Activated CD8-positive, alpha-beta T cell treated with anti-CD3 and anti-CD28 coated beads, Interleukin-2, amount 10 ng/mL, durations not matched to agents 7 days and 5 days (primary cell): Measurements from ENCODE around the gene MSANTD7. TPM values are rescaled to one million over a fixed set of nuclear protein-coding genes. Genes with fewer than 3 reads are reported as not detected.

Experiments
- ATAC-seq: fragments of 150-1000 bp; cut with Tn5 transposase; one replicate; pipeline ENCODE4 v1.10.0; 2021; ENCODE audit warnings: moderate library complexity
- CTCF ChIA-PET: fragments of 350-600 bp; sonication (Branson Sonifier 250); formaldehyde crosslinking; loops from one replicate; lab custom pipeline; 2021; ENCODE audit warnings: antibody characterized with exemption; lab: Charles Lee
- POLR2A ChIA-PET: fragments of 350-600 bp; sonication (Branson Sonifier 250); formaldehyde crosslinking; loops from one replicate; lab custom pipeline; 2021; ENCODE audit warnings: antibody characterized with exemption; lab: Charles Lee
- DNase-seq: peaks from one replicate; pipeline ENCODE4 v3.0.0-alpha.2; 2020
- H3K27ac Mint-ChIP-seq: one replicate; pipeline ENCODE4 v1.8.0; 2021; ENCODE audit warnings: mild to moderate bottlenecking, mixed read lengths
- H3K27me3 Mint-ChIP-seq: one replicate; pipeline ENCODE4 v1.8.0; 2021; ENCODE audit warnings: low read depth, mixed read lengths
- H3K36me3 Mint-ChIP-seq: one replicate; pipeline ENCODE4 v1.8.0; 2021; ENCODE audit warnings: low read depth, mixed read lengths
- H3K4me1 Mint-ChIP-seq: one replicate; pipeline ENCODE4 v1.8.0; 2021; ENCODE audit warnings: low read depth, mixed read lengths
- H3K4me3 Mint-ChIP-seq: one replicate; pipeline ENCODE4 v1.8.0; 2021; ENCODE audit warnings: mild to moderate bottlenecking, mixed read lengths
- H3K9me3 Mint-ChIP-seq: one replicate; pipeline ENCODE4 v1.8.0; 2022; ENCODE audit warnings: mixed read lengths; ENCODE audit not compliant: insufficient read depth
- total RNA-seq, 2 experiments: library from RNA; stranded (reverse); gene quantifications; one replicate each; pipeline ENCODE4 v1.2.3, GENCODE V29; 2021

MSANTD7 gene
- total RNA-seq, 2 experiments from 2014 or later = 21.8 to 22.5 TPM

DNA sequence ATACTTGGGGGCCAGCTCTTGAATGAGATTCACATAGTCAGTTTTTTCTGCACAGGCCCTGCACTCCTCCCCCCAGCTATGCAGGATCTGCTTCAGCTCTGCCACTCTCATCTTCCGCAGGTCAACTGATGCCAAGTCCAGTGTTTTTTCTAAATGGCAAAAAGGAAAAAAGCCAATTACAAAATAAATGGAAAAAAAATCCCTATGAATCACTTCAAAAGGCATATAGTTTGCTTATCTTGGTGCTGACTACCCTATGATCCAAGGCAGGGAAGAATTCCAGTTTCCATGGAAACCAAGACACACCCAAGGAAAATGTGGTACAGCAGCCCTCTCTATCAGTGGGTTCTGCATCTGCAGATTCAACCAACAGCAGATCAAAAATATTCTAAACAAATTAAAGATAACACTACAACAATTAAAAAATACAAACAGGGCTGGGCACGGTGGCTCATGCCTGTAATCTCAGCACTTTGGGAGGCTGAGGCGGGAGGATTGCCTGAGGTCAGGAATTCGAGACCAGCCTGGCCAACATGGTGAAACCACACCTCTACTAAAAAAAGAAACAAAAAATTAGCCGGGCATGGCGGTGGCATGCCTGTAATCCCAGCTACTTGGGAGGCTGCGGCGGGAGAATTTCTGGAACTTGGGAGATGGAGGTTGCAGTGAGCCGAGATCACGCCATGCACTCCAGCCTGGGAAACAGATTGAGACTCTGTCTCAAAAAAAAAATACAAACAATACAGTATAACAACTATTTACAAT, 17.9 kb upstream of the MSANTD7 start:
- ATAC-seq = no peak
- Mint-ChIP-seq H3K4me3 (no peak overlapping the region), H3K27me3 (peaks cover 2% of the 10 kb centered on the region), H3K27ac (no peak overlapping the region), H3K9me3 (no peaks in the 10 kb centered on the region), H3K4me1 (peaks cover 8% of the 10 kb centered on the region), H3K36me3 (no peaks in the 10 kb centered on the region)
- no peak for DNase-seq
- ChIA-PET CTCF (interaction anchor here (0.9 to 1.6 kb wide), 6 partner anchors 11 to 318 kb away, joined by 3 to 6 read pairs (median 5); partner anchors contain the start of gene CDNF), POLR2A (interaction anchor here (1.0 kb wide), 1 partner anchor 17 kb away, joined by 5 read pairs; the partner anchor contains the start of genes CDNF, HSPA14 and MSANTD7)

DNA sequence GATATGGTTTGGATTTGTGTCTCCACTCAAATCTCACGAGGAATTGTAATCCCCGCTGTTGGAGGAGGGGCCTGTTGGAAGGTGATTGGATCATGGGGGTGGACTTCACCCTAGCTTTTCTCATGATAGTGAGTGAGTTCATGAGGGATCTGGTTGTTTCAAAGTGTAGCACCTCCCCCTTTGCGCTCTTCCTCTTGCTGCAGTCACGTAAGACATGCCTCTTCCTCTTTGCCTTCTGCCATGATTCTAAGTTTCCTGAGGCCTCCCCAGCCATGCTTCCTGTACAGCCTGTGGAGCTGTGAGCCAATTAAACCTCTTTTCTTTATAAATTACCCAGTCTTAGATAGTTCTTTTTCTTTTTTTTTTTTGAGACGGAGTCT, 17.3 kb upstream of the MSANTD7 start:
- ATAC-seq (no peak), DNase-seq (no peak)
- ChIA-PET CTCF (no interaction called here), POLR2A (no interaction called here)
- Mint-ChIP-seq H3K36me3 (no peaks in the 10 kb centered on the region), H3K9me3 (no peaks in the 10 kb centered on the region), H3K27ac (no peak overlapping the region), H3K27me3 (peaks cover 8% of the 10 kb centered on the region), H3K4me3 (no peak overlapping the region), H3K4me1 (peaks cover 8% of the 10 kb centered on the region)

DNA sequence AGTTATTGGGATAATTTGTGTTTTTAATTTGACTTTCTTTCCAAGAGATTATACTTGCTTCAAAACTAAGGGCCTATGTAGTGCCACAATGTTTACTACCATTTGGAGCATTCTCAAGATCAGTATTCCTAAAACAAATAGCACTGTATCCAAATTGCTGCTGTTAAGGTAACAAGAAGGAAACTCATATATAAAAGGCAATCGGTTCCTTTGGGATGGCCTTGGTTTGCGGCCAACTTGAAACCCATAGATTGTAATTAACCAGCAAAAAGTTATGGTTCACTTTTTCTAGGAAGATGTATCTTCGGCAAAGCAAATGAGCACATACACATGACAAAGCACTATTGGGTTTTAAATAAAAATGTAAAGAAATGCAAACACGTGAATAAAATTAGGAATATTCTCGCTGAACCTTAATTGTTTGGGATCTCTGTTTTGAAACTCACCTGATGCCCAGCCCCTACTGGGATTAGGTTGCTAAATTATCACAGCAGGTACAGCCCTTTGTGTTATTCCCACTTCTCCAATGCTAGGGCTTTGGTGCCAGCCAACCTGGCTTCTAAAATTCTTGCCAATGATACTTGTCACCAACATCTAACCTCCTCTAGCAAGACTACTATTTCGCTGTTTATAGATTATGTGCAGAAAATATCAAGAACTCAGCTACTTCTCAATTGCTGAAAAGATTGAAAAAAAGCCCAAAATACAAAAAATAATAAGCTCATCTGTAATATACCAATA, 16.3 kb upstream of the MSANTD7 start:
- POLR2A ChIA-PET = interaction anchor here (1.6 kb wide), 1 partner anchor 230 kb away, joined by 3 read pairs; no protein-coding TSS in a partner anchor
- Mint-ChIP-seq H3K4me1 (peaks cover 8% of the 10 kb centered on the region), H3K9me3 (no peaks in the 10 kb centered on the region), H3K27ac (no peak overlapping the region), H3K4me3 (no peak overlapping the region), H3K27me3 (peaks cover 13% of the 10 kb centered on the region), H3K36me3 (no peaks in the 10 kb centered on the region)
- no peak for DNase-seq
- ATAC-seq = no peak
- CTCF ChIA-PET = interaction anchor here (1.1 to 3.8 kb wide), 17 partner anchors 9 to 336 kb away, joined by 3 to 32 read pairs (median 6); partner anchors contain the start of genes CDNF, HSPA14 and MSANTD7

DNA sequence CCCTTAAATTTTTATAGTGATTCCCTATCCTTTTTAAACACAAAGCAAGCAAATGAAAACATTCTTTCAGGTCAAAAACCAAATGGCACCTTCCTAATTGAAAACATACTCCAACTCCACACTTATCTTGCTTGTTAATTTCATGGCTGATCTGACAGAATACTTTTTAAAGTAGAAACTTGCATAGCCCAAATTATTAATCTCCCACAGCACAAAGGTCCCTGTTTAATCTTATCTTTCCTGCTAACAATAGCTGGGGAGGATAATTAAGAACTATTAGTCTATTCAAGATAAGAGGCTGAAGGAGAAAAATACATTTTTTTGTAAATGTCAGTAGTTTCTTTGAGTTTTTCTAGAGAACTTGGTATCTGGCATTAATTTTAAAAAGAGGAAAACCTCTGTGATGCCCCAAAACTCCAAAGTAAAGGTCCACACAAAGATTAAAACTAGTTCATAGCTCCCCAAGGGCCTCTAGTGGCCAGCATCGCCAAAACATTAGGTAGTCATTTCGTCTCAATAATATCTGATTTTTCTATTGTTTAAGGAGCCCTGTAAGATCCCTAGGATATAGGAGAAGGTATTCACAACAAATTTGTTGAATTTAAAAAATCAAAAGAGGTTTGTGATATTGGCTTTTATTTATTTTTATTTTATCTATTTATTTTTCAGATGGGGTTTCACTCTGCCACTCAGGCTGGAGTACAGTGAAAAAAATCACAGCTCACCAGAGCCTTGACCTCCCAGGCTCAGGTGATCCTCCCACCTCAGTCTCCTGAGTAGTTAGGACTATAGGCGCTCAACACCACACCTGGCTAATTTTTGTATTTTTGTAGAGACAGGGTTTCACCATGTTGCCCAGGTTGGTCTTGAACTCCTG, 15.0 kb upstream of the MSANTD7 start:
- Mint-ChIP-seq H3K4me1 (peaks cover 8% of the 10 kb centered on the region), H3K27me3 (peaks cover 13% of the 10 kb centered on the region), H3K27ac (no peak overlapping the region), H3K4me3 (no peak overlapping the region), H3K36me3 (no peaks in the 10 kb centered on the region), H3K9me3 (no peaks in the 10 kb centered on the region)
- POLR2A ChIA-PET = interaction anchor here (0.6 to 1.6 kb wide), 5 partner anchors 14 to 254 kb away, joined by 3 read pairs; partner anchors contain the start of genes CDNF, HSPA14 and MSANTD7
- CTCF ChIA-PET = interaction anchor here (0.6 to 3.8 kb wide), 35 partner anchors 11 to 628 kb away, joined by 3 to 32 read pairs (median 4); partner anchors contain the start of genes CDNF, HSPA14 and MSANTD7
- ATAC-seq = no peak
- peak; percentile 61 for DNase-seq

DNA sequence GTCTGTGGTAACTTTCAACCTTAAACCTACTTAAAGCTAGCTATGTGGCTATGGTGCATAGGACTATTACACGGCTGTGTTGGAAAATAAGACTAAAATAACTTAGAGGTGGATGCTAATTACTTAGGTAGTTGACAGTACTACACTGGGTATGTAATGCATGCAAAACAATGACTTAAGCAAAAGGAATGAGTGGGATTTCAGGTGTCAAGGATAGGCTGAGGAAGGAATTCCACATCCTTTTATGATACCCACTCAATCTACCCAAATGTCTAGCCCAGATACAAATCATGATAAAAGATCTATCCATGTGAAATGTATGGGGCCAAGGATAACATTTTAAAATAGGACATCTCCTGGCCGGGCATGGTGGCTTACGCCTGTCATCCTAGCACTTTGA, 14.1 kb upstream of the MSANTD7 start:
- CTCF ChIA-PET = interaction anchor here (0.8 to 3.8 kb wide), 18 partner anchors 11 to 338 kb away, joined by 3 to 32 read pairs (median 4); partner anchors contain the start of genes CDNF, HSPA14 and MSANTD7
- peaks cover 8% of the 10 kb centered on the region for H3K4me1 Mint-ChIP-seq
- POLR2A ChIA-PET = no interaction called here
- DNase-seq (no peak), ATAC-seq (no peak)
- H3K4me3 Mint-ChIP-seq = no peak overlapping the region
- peaks cover 13% of the 10 kb centered on the region for H3K27me3 Mint-ChIP-seq
- H3K9me3 Mint-ChIP-seq = no peaks in the 10 kb centered on the region
- no peaks in the 10 kb centered on the region for H3K36me3 Mint-ChIP-seq
- no peak overlapping the region for H3K27ac Mint-ChIP-seq

DNA sequence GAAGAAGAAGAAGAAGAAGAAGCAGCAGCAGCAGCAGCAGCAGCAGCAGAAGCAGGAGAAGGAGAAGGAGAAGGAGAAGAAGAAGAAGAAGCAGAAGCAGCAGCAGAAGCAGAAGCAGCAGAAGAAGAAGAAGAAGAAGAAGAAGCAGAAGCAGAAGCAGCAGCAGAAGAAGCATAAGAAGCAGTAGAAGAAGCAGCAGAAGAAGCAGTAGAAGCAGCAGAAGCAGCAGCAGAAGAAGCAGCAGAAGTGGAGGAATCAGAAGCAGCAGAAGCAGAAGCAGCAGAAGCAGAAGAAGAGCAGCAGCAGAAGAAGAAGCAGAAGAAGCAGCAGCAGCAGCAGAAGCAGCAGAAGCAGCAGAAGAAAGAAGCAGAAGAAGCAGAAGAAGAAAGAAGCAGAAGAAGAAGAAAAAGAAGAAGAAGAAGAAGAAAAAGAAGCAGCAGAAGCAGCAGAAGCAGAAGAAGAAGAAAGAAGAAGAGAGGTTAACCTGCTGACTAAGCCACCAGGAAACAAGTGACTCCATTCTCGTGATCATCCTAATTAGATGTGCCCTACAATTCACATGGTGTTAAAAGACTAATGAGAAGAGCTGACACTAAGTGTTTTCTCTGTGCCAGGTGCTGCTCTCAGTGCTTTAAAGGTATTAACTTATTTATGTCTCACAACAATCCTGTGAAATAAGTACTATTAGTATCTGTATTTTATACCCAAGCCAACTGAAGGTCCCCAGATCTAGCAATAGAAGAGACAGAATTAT, 11.9 kb upstream of the MSANTD7 start:
- DNase-seq (no peak), ATAC-seq (no peak)
- POLR2A ChIA-PET = no interaction called here
- Mint-ChIP-seq H3K27me3 (peaks cover 13% of the 10 kb centered on the region), H3K4me1 (peaks cover 4% of the 10 kb centered on the region), H3K4me3 (no peak overlapping the region), H3K9me3 (no peaks in the 10 kb centered on the region), H3K27ac (no peak overlapping the region), H3K36me3 (no peaks in the 10 kb centered on the region)
- CTCF ChIA-PET = no interaction called here

DNA sequence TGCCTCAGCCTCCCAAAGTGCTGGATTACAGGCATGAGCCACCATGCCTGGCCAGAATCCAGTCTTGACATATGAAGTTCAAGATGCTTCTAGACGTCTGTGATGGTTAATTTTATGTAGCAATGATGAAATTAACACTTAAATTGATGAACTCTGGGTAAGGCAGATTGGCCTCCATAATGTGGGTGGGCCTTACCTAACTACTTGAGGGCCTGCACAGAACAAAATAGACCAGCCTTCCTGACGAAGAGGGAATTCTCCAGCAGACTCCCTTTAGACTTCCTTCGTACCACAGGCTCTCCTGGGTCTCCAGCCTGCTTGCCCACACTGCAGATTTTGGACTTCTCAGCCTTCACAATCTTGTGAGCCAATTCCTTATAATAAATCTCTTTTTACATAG, 5.0 kb upstream of the MSANTD7 start:
- CTCF ChIA-PET = no interaction called here
- no peak for ATAC-seq

DNA sequence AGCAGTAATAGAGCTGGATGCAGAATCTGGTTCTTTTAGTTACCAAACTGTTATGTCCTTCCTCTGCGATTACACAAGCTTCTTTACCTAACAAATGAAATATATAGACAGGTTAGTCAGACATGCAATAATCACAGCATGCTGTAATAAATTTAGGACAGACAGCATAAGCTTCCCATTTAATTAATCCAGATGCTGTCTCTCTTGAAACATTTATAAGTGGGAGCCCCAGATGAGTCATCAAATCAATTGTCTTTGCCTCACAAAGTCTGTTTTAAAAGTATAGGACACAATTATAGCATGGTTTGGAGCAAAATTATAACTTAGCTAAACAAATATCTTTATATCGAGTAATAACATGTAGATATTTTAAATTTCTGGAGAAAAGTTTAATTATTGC, 1.9 kb upstream of the MSANTD7 start:
- no peak for DNase-seq
- POLR2A ChIA-PET = interaction anchor here (0.7 to 3.4 kb wide), 3 partner anchors 42 to 231 kb away, joined by 3 to 24 read pairs (median 22); partner anchors contain the start of gene SUV39H2
- no peak overlapping the region for H3K27ac Mint-ChIP-seq
- H3K4me3 Mint-ChIP-seq = no peak overlapping the region
- H3K4me1 Mint-ChIP-seq = peaks cover 24% of the 10 kb centered on the region
- no peaks in the 10 kb centered on the region for H3K9me3 Mint-ChIP-seq
- peaks cover 16% of the 10 kb centered on the region for H3K36me3 Mint-ChIP-seq
- ATAC-seq = no peak
- H3K27me3 Mint-ChIP-seq = no peaks in the 10 kb centered on the region
- CTCF ChIA-PET = interaction anchor here (1.5 to 4.5 kb wide), 8 partner anchors 12 to 337 kb away, joined by 4 to 32 read pairs (median 10); no protein-coding TSS in a partner anchor

More for the DNA sequence above, 5.0 kb upstream of the MSANTD7 start:
- no peak overlapping the region for H3K4me3 Mint-ChIP-seq
- H3K36me3 Mint-ChIP-seq = no peaks in the 10 kb centered on the region
- no peak for DNase-seq
- no peak overlapping the region for H3K27ac Mint-ChIP-seq
- no peaks in the 10 kb centered on the region for H3K9me3 Mint-ChIP-seq
- POLR2A ChIA-PET = no interaction called here
- H3K4me1 Mint-ChIP-seq = peaks cover 8% of the 10 kb centered on the region
- no peaks in the 10 kb centered on the region for H3K27me3 Mint-ChIP-seq

DNA sequence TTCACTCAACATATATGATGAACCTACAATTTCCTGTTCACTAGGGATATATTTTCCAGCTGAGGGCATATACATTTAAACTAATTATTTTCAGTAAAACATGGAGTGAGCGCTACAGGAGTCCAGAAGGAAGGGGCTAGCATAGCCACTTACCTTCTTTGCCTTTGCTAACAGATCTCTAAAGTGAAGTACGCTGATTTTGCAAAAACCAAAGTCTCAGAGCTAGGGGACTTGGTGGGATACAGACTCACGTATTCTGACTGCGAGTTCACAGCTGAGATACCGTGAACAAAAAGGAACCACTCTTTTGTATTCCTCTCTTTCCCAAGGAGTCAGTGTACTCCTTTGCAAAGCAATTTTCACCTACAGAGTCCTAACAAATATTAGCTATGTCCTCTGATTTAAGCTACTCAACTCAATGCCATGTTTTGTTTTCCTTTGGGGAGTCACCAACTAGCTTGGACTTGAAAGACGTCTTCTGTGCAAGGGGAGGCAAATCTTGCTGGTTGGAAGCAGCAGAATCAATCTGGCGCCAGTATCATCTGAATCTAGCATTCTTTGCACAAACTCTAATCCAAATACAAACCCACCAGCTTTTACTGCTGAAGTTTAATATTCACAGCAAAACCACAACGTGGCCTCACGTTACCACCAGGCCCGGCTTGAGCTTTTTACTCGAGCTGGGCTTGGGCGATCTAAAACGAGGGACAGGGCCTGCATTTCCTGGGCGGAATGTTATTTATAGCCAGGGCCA, 926 bp upstream of the MSANTD7 start:
- CTCF ChIA-PET = interaction anchor here (0.8 to 4.5 kb wide), 21 partner anchors 11 to 340 kb away, joined by 3 to 32 read pairs (median 5); partner anchors contain the start of gene SUV39H2
- Mint-ChIP-seq H3K4me1 (peaks cover 24% of the 10 kb centered on the region), H3K4me3 (peak overlapping the region; percentile 90), H3K27me3 (no peaks in the 10 kb centered on the region), H3K9me3 (no peaks in the 10 kb centered on the region), H3K27ac (peak overlapping the region; percentile 96), H3K36me3 (peaks cover 25% of the 10 kb centered on the region)
- POLR2A ChIA-PET = interaction anchor here (0.7 to 3.4 kb wide), 26 partner anchors 11 to 652 kb away, joined by 3 to 24 read pairs (median 4); partner anchors contain the start of genes DCLRE1C, MEIG1 and SUV39H2
- ATAC-seq (no peak), DNase-seq (no peak)
